Kasumi-1 (cell line): ENCODE measurements around the gene FAM90A26.
"Not testable (repeated sequence)": the region's sequence is repeated elsewhere in the genome, so short reads cannot be mapped to it uniquely, and the experiment has no call there.

Experiments used
- DNase-seq, 2 experiments: peaks; one replicate each; lab custom pipeline; 2025; lab: John Stamatoyannopoulos, UW

The FAM90A26 gene

DNA sequence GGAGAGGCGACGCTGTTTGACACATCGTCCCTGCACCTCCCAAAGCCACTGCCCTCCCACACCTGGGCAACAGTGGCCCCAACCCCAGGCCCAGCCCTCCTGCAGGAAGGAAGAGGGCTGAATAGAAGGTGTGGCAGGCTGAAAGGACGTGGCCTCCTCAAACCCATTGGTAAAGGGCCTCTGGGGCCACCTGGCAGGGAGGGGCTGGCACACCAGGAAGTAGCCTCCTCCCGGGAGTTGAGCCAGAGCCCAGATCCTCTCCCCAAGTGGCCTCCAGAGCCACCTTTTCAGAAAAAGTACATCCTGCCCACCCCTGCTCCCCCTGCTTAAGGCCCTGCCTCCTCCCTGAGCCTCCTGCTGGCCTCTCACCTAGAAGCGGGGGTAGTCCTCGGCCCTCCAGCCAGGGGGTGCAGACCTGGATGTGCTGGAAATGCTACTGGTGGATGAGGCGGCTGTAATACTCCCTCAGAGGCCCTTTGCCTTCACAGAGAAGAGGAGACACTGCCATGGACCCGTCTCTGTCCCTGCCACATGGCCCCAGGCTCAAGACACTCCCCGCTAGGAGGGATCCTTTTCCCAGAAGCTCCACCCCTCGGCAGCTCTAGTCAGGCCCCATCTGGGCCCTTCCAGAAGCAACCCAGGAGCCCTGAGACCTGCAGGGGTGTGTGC lies at the start of gene FAM90A26:
FAM90A26 (plus strand) TSS at position 619 of the 669 bp plus-strand sequence. CDS start 2,764 bp downstream, outside the sequence.
- DNase-seq = not testable (repeated sequence)

- DNase-seq = not testable (repeated sequence)
These were observed 47.5 kb upstream of the FAM90A26 start for GRCh38 chr4:9122711-9123110.

GRCh38 chr4:9123572-9124007 lies 46.6 kb upstream of the FAM90A26 start:
- DNase-seq = peak; percentile 33 to 42

DNA sequence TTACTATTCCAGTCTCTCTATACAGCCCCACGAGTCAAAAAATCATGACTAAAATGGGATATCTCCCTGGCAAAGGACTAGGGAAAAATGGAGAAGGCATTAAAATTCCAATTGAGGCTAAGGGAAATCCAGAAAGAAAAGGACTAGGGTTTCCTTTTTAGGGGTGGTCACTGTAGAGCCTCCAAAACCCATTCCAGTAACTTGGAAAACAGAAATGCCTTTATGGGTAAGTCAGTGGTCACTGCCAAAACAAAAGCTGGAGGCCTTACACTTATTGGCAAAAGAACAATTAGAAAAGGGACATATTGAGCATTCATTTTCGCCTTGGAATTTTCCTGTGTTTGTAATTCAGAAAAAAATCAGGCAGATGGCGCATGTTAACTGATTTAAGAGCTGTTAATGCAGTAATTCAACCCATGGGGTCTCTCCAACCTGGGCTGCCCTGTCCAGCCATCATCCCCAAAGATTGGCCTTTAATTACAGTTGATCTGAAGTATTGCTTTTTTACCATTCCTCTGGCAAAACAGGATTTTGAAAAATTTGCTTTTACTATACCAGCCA lies 44.5 kb upstream of the FAM90A26 start:
- DNase-seq = not testable (repeated sequence)

- not testable (repeated sequence) for DNase-seq
These were observed 38.8 kb upstream of the FAM90A26 start for GRCh38 chr4:9131420-9131819.

DNA sequence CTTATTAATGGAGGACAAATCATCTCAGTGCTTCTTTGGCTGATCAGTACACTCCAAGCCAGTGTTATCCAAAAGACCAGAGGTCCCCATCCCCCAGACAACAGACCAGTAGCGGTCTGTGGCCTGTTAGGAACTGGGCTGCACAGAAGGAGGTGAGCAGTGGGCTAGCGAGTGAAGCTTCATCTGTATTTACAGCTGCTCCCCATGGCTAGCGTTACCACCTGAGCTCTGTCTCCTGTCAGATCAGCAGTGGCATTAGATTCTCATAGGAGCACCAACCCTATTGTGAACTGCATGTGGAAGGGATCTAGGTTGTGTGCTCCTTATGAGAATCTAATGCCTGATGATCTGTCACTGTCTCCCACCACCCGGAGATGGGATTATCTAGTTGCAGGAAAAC lies 37.4 kb upstream of the FAM90A26 start:
- not testable (repeated sequence) for DNase-seq

DNA sequence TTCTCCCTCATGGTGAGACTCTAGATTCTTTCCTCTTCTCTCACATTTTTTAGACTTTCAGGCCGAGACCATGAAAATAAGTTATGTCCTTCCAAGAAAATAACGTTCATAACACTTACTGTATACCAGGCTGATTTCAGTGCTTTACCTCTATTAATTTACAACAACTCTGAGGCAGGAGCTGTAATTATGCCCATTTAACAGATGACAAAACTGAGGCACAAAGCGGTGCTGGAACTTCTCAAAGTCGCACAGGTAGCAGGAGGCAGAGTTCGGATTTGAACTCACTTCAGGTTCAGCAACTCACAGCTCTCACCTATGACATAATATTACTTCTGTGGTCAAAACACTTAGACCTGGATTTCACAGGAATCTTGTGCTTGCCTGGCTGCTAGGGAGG lies 36.2 kb upstream of the FAM90A26 start:
- DNase-seq = not testable (repeated sequence)

GRCh38 chr4:9134556-9134955 lies 35.7 kb upstream of the FAM90A26 start:
- not testable (repeated sequence) for DNase-seq

GRCh38 chr4:9141050-9141449 lies 29.2 kb upstream of the FAM90A26 start:
- DNase-seq = not testable (repeated sequence)

GRCh38 chr4:9142786-9143185 lies 27.4 kb upstream of the FAM90A26 start:
- not testable (repeated sequence) for DNase-seq

- no peak for DNase-seq
These were observed 26.7 kb upstream of the FAM90A26 start for GRCh38 chr4:9143421-9144080.

GRCh38 chr4:9146967-9147366 lies 23.2 kb upstream of the FAM90A26 start:
- DNase-seq = no peak

DNA sequence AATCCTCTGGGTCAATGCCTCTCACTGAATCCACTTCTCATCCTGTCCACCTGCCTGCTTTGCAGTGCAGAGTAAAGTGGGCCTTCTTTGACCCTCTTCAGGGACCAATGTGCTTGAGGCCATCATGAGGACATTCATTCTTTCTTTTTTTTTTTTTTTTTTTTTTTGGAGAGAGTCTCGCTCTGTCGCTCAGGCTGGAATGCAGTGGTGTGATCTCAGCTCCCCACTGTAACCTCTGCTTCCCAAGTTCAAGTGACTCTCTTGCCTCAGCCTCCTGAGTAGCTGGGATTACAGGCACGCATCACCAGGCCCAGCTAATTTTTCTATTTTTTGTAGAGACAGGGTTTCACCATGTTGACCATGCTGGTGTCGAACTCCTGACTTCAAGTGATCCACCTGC lies 22.8 kb upstream of the FAM90A26 start:
- DNase-seq = not testable (repeated sequence)

- peak; percentile 28 to 30 for DNase-seq
These were observed 21.4 kb upstream of the FAM90A26 start for GRCh38 chr4:9148611-9149409.

DNA sequence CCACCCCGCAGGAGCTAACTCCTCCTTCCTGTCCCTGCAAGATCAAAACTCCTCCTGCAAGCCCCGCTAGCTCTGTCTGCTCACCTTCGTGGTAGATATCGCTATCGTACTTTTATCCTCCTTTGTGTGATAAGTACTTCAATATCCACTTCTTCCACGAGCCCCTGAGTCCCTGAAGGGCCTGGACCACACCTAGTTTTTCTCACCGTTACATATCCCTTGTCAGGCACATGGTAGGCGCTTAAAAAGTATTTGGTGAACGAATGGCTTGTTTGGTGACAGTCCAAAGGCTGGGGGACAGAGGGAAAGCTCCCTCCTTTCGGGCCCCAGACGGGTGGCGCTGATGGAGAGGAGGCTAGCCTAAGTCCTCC lies 18.4 kb upstream of the FAM90A26 start:
- peak in 1 of 2 experiments; percentile 21 for DNase-seq

DNA sequence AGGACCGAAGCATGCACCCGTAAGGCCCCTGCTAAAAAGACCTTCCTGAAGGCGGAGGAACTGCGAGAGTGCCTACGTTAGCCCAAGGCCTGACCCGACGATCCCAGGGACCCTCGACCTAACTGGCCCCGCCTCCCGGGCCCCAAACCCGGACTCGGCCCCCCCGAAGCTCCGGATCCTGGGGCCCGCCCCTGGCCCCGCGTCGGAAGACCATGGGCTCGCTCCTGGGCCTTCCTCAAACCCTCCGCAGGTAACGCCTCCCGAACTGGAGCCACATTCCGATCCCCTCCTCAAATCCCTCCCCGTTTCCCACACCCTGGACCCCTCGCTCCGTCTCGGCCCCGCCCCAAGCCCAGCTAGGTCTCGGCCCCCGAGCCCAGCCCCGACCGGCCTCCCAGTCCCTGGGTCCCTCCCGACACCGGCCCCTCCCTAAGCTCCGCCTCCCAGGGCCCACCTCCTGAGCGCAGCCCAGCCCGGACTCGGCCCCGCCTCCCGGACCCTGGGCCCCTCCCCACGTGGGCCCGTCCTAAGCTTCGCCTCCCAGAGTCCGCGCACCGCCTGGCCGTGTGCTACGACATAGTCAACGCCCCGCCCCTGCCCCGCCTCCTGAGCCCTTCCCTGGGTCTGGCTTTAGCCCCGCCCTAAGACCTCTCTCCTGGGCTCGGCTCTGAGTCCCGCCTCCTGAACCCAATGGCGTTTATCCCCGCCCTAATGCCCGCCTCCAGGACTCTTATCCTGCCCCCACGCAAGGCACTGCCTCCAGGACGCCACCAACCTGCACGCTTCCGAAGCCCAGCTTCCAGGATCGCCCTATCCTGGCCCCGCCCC lies 17.8 kb upstream of the FAM90A26 start:
- DNase-seq = peak; percentile 73 to 78

- peak; percentile 79 to 87 for DNase-seq
These were observed 17.1 kb upstream of the FAM90A26 start for GRCh38 chr4:9153008-9153570.

- peak in 1 of 2 experiments; percentile 24 for DNase-seq
These were observed 16.5 kb upstream of the FAM90A26 start for GRCh38 chr4:9153571-9154157.

DNA sequence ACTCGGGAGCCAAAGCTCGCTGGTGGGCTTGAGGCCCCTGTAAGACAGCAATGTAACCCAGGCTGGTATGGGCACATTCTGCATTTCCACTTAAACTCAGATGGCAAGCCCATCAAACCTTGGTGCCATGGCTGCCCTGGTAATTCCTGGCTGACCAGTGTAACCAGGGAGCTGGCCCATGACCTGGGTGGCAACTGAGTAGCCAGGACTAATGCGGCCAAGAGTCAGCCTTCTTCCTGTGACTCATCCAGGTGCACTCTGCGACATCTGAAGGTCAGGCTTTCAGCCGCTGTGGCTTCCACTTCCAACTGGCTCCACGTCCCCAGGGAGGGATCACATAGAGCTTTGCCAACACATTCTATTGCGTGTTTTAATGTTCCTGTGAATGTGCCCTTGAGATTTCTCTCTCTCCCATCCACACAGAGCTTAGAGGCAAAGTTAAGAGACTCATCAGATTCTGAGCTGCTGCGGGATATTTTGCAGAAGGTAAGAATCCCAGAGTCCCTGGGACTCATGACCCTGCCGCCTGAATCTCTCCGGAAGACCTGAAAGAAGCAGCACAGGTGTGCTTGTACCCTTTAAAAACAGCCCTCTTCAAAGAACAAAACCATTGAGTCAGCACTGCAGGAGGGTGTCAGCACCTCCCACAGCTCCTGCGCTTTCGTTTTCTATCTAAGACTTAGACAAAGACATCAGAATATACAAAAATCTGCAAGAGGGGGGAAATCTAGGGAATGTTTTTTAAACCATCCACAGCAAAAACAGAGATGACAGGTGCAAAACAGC lies 14.9 kb upstream of the FAM90A26 start:
- not testable (repeated sequence) for DNase-seq

DNA sequence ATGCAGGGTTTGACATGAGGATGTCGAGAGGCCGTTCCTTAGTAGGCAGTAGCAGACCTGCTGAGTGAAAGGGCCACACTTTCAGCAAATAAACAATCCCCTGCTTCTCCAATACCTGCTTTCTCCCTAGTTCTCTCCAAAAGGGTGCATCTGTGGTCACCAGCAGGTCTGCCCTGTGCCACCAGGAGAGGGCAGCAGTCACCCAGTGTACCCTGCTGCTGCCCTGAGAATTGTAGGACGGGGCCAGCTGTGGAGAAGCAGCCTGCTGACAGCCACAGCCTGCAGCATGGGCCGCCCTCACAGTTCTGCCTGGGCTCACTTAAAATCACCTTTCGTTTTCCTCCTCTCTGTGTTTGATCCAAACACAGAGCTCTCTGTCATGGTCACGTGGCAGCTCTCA lies 11.8 kb upstream of the FAM90A26 start:
- DNase-seq = not testable (repeated sequence)
